RWPE2 (cell line): Measurements from ENCODE around the gene PNLIPRP1.

Experiments
- ATAC-seq: fragments of 200-7000 bp; cut with Tn5 transposase; 3 replicates; pipeline ENCODE4 v1.9.1; 2021; ENCODE audit warnings: low read depth
- DNase-seq: peaks from one replicate; pipeline ENCODE4 v3.0.0-alpha.2; 2020; ENCODE audit warnings: low spot score
- H3K27ac ChIP-seq: fragments of 450-650 bp; 2 replicates; pipeline ENCODE4 v1.5.1; 2017; ENCODE audit warnings: mild to moderate bottlenecking; ENCODE audit not compliant: poor library complexity, severe bottlenecking
- H3K27me3 ChIP-seq: fragments of 250-450 bp; sonication (Bioruptor Pico); 2 replicates; pipeline ENCODE4 v1.5.1; 2021; ENCODE audit warnings: mild to moderate bottlenecking, moderate library complexity; ENCODE audit not compliant: insufficient read depth, poor library complexity, severe bottlenecking
- H3K36me3 ChIP-seq: fragments of 250-450 bp; sonication (Bioruptor Pico); 2 replicates; pipeline ENCODE4 v1.5.1; 2020; ENCODE audit warnings: low read depth, mild to moderate bottlenecking, moderate library complexity
- H3K4me1 ChIP-seq: fragments of 250-450 bp; sonication (Bioruptor Pico); 2 replicates; pipeline ENCODE4 v1.5.1; 2021; ENCODE audit warnings: mild to moderate bottlenecking, moderate library complexity; ENCODE audit not compliant: insufficient read depth, poor library complexity, severe bottlenecking
- H3K4me3 ChIP-seq: fragments of 250-450 bp; sonication (Bioruptor Pico); 2 replicates; pipeline ENCODE4 v1.5.1; 2021; ENCODE audit warnings: mild to moderate bottlenecking, moderate library complexity; ENCODE audit not compliant: severe bottlenecking
- H3K9me3 ChIP-seq: fragments of 250-450 bp; sonication (Bioruptor Pico); 2 replicates; pipeline ENCODE4 v1.5.1; 2021; ENCODE audit warnings: mild to moderate bottlenecking, moderate library complexity; ENCODE audit not compliant: severe bottlenecking
- CTCF ChIP-seq: fragments of 450-650 bp; IDR thresholded peaks from one replicate; pipeline ENCODE4 v1.5.1; 2017; ENCODE audit warnings: mild to moderate bottlenecking, moderate library complexity; ENCODE audit not compliant: poor library complexity, severe bottlenecking

The PNLIPRP1 gene

GRCh38 chr10:116620423-116621400 lies 30.0 kb downstream of the PNLIPRP1 start, which contains the start of gene PNLIPRP2:
PNLIPRP2 (plus strand) TSS chr10:116620953.
- no peaks in the 10 kb centered on the region for H3K36me3 ChIP-seq
- ATAC-seq (no peak), DNase-seq (no peak)
- H3K9me3 ChIP-seq, result no peaks in the 10 kb centered on the region
- no peak within 1 kb of the TSS for H3K27ac ChIP-seq
- TF ChIP-seq CTCF, result no peak
- no peak within 1 kb of the TSS for H3K4me3 ChIP-seq
- H3K4me1 ChIP-seq, result no peaks in the 10 kb centered on the region
- no peaks in the 10 kb centered on the region for H3K27me3 ChIP-seq

- H3K4me1 ChIP-seq, result no peaks in the 10 kb centered on the region
- ATAC-seq (no peak), DNase-seq (no peak)
- H3K36me3 ChIP-seq, result no peaks in the 10 kb centered on the region
- peaks cover 1% of the 10 kb centered on the region for H3K27me3 ChIP-seq
- no peak for TF ChIP-seq CTCF
- no peak overlapping the region for H3K27ac ChIP-seq
- H3K9me3 ChIP-seq, result no peaks in the 10 kb centered on the region
- no peak overlapping the region for H3K4me3 ChIP-seq
Measured at GRCh38 chr10:116621476-116621875, 30.7 kb downstream of the PNLIPRP1 start.

DNA sequence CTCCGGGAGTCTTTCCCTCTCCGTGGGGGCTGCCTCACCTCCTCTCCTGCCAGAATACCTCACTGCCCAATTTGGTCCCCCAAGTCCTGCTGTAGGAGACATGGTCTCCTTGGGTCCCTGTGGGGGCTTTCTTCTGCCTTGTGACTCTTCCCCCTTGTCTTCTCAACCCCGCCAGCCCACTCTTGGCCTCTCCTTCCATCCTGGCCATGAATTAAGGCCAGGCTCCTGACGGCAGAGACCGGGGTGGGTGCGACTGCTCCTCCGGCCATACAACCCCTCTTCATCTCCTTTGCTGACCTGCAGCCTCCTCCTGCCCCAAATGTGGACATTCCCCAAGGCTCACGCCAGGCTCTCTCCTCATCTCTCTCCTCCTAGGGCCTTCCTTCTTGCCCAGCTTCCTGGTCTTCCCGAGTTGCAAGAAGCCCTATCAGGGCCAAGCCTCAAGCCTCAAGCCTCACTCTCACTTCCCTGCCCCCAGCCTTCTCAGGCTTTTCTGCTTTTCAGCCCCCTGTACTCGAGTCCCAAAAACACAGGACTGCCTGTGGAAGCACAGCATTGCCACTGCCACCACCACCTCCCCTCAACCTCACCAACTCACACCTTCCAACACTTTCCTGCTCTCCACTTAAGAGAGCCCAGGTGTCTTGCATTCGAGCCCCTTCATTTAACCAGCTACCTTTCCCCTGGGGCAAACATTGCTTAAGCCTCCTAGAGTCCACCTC lies 31.3 kb downstream of the PNLIPRP1 start:
- Histone ChIP-seq H3K4me1 (no peaks in the 10 kb centered on the region), H3K27ac (no peak overlapping the region), H3K27me3 (peaks cover 8% of the 10 kb centered on the region), H3K36me3 (no peaks in the 10 kb centered on the region), H3K9me3 (no peaks in the 10 kb centered on the region), H3K4me3 (no peak overlapping the region)
- no peak for TF ChIP-seq CTCF
- ATAC-seq (no peak), DNase-seq (no peak)

GRCh38 chr10:116625845-116626244 lies 35.1 kb downstream of the PNLIPRP1 start:
- no peak for TF ChIP-seq CTCF
- H3K9me3 ChIP-seq, result no peaks in the 10 kb centered on the region
- ATAC-seq, result no peak
- no peak for DNase-seq
- no peak overlapping the region for H3K4me3 ChIP-seq
- peaks cover 13% of the 10 kb centered on the region for H3K27me3 ChIP-seq
- no peaks in the 10 kb centered on the region for H3K36me3 ChIP-seq
- H3K4me1 ChIP-seq, result no peaks in the 10 kb centered on the region
- no peak overlapping the region for H3K27ac ChIP-seq
